ENCODE data around the gene PMM1.

The PMM1 gene

DNA sequence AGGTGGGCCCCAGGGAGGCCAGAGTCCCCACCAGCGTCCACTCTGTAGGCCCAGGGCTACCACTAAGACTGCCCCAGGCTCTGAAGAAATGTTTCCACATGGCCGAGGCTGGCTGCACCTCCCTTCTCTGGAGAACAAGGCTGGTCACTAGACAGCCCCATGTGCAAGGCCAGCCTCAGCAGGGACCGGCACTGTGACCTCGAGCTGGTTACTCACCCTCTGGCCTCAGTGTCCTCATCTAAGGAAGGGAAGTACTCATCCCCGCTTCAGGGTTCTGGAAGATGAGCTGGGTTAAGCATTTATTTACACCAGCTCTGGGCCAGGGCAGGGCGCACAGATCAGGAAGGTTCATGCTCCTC is 9.7 kb downstream of the PMM1 start:
- Histone ChIP-seq H3K4me1 (ENCODE audit: low read length) (no peaks in the 10 kb centered on the region), H4K20me1 (ENCODE audit: insufficient read depth, low read length) (no peaks in the 10 kb centered on the region), H2AFZ (ENCODE audit: low read length) (no peak overlapping the region), H3F3A (ENCODE audit: insufficient read depth, low read length) (no peaks in the 10 kb centered on the region), H3K9ac (ENCODE audit: low read length) (no peak overlapping the region), H3K9me3 (replicated peaks; ENCODE audit: insufficient read depth, low read length) (no peaks in the 10 kb centered on the region), H3K36me3 (replicated peaks; ENCODE audit: insufficient read depth, low read length) (no peaks in the 10 kb centered on the region), H3K4me2 (ENCODE audit: low read depth, low read length) (no peak overlapping the region), H3K9me2 (replicated peaks; ENCODE audit: insufficient read depth, low read length) (no peaks in the 10 kb centered on the region), H3K79me2 (ENCODE audit: low read length) (no peaks in the 10 kb centered on the region), H3K27me3 (replicated peaks; ENCODE audit: insufficient read depth, low read length) (no peaks in the 10 kb centered on the region), H3K4me3 (ENCODE audit: low read length) (no peak overlapping the region), H3K27ac (ENCODE audit: low read length) (no peak overlapping the region)
- TF ChIP-seq, protein P1, sequence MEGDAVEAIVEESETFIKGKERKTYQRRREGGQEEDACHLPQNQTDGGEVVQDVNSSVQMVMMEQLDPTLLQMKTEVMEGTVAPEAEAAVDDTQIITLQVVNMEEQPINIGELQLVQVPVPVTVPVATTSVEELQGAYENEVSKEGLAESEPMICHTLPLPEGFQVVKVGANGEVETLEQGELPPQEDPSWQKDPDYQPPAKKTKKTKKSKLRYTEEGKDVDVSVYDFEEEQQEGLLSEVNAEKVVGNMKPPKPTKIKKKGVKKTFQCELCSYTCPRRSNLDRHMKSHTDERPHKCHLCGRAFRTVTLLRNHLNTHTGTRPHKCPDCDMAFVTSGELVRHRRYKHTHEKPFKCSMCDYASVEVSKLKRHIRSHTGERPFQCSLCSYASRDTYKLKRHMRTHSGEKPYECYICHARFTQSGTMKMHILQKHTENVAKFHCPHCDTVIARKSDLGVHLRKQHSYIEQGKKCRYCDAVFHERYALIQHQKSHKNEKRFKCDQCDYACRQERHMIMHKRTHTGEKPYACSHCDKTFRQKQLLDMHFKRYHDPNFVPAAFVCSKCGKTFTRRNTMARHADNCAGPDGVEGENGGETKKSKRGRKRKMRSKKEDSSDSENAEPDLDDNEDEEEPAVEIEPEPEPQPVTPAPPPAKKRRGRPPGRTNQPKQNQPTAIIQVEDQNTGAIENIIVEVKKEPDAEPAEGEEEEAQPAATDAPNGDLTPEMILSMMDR (IDR thresholded peaks at IDR 0.05; ENCODE audit: low read length), result no peak
- TF ChIP-seq EZH2phosphoT487 (IDR thresholded peaks at IDR 0.05; ENCODE audit: low read length), result no peak
- no peak for TF ChIP-seq EZH2 (optimal IDR thresholded peaks at IDR 0.05; ENCODE audit: low read depth, low read length)
- DNase-seq, result no peak

DNA sequence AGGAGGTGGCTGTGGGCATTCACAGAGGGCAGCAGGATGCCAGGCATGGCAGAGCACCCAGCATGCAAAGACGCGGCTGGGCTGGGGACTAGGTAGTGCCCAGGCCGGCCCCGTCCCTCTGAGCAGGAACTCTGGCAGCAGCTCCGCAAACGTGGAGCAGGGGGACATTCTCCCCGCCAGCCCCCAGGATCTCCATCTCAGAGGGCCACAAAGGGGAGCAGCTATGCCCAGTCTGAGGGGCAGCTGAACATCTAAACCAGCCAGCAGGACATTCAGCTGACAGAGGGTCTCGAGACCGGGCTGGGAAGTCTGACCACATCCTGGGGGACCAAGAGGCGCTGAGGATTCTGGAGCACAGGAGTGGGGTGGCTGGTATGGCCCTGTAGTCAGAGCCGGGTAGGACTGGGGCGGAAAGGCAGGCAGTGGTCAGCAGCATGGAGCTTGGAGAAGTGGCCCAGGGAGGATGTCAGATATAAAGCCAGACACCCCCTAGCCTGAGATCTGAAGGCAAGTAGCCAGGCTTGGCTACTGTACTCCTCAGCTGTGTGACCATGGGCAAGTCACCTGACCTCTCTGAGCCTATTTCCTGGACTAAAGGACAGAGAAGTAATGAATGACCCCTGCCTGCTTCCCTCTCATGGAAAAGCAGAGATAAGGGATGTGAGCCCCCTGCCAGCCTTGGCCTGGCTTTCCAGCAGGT is 10.2 kb downstream of the PMM1 start:
- Histone ChIP-seq H3K79me2 (ENCODE audit: low read length) (no peaks in the 10 kb centered on the region), H3K4me2 (ENCODE audit: low read depth, low read length) (no peak overlapping the region), H3K36me3 (replicated peaks; ENCODE audit: insufficient read depth, low read length) (no peaks in the 10 kb centered on the region), H3K9me2 (replicated peaks; ENCODE audit: insufficient read depth, low read length) (no peaks in the 10 kb centered on the region), H3K27me3 (replicated peaks; ENCODE audit: insufficient read depth, low read length) (no peaks in the 10 kb centered on the region), H4K20me1 (ENCODE audit: insufficient read depth, low read length) (no peaks in the 10 kb centered on the region), H3K4me3 (ENCODE audit: low read length) (no peak overlapping the region), H2AFZ (ENCODE audit: low read length) (no peak overlapping the region), H3K27ac (ENCODE audit: low read length) (no peak overlapping the region), H3F3A (ENCODE audit: insufficient read depth, low read length) (no peaks in the 10 kb centered on the region), H3K4me1 (ENCODE audit: low read length) (no peaks in the 10 kb centered on the region), H3K9me3 (replicated peaks; ENCODE audit: insufficient read depth, low read length) (no peaks in the 10 kb centered on the region), H3K9ac (ENCODE audit: low read length) (no peak overlapping the region)
- DNase-seq, result no peak
- TF ChIP-seq, protein P1 (IDR thresholded peaks at IDR 0.05; ENCODE audit: low read length), result no peak
- no peak for TF ChIP-seq EZH2phosphoT487 (IDR thresholded peaks at IDR 0.05; ENCODE audit: low read length)

DNA sequence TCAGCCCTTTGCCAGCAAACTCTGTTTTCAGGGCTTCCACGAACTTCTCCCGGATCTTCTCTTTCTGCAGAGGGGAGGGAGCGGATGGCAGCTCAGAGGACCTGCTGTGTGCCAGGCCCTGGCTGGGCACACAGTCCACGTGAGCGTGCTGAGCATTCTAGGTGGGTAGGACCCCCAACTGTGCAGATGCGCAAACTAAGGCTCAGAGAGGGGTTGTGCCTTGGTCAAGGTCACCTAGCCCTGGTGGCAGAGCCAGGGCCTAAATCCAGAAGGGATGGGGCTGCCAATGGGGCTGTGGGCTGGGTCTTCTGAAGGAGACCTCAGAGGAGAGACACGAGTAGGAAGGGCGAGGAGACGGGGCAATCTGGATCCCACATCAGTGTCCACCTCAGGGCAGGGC is 10.8 kb downstream of the PMM1 start:
- no peak for DNase-seq
- Histone ChIP-seq H3K27me3 (replicated peaks; ENCODE audit: insufficient read depth, low read length) (no peaks in the 10 kb centered on the region), H4K20me1 (ENCODE audit: insufficient read depth, low read length) (no peaks in the 10 kb centered on the region), H3K9me2 (replicated peaks; ENCODE audit: insufficient read depth, low read length) (no peaks in the 10 kb centered on the region), H3K4me2 (ENCODE audit: low read depth, low read length) (no peak overlapping the region), H3K4me3 (ENCODE audit: low read length) (no peak overlapping the region), H3K36me3 (replicated peaks; ENCODE audit: insufficient read depth, low read length) (no peaks in the 10 kb centered on the region), H3K4me1 (ENCODE audit: low read length) (no peaks in the 10 kb centered on the region), H3K79me2 (ENCODE audit: low read length) (no peaks in the 10 kb centered on the region), H2AFZ (ENCODE audit: low read length) (no peak overlapping the region), H3F3A (ENCODE audit: insufficient read depth, low read length) (no peaks in the 10 kb centered on the region), H3K9ac (ENCODE audit: low read length) (no peak overlapping the region), H3K9me3 (replicated peaks; ENCODE audit: insufficient read depth, low read length) (no peaks in the 10 kb centered on the region), H3K27ac (ENCODE audit: low read length) (no peak overlapping the region)
- no peak for TF ChIP-seq EZH2 (optimal IDR thresholded peaks at IDR 0.05; ENCODE audit: low read depth, low read length)
- TF ChIP-seq EZH2phosphoT487 (IDR thresholded peaks at IDR 0.05; ENCODE audit: low read length), result no peak
- TF ChIP-seq, protein P1 (IDR thresholded peaks at IDR 0.05; ENCODE audit: low read length), result no peak

Measured in MM.1S (cell line).